Suprapubic skin (tissue), 4 donors: Measurements from ENCODE around the gene CAPN5. TPM values are rescaled to one million over a fixed set of nuclear protein-coding genes. Genes with fewer than 3 reads are reported as not detected.

Source experiments
- DNase-seq, 2 donors: peaks; one replicate each; pipeline ENCODE4 v3.0.0-alpha.2; 2019; ENCODE audit warnings: low spot score in 2 of 2
- H3K27ac ChIP-seq: fragments of 200-600 bp; sonication (generic); one replicate; pipeline ENCODE4 v1.5.1; 2019
- H3K27me3 ChIP-seq: fragments of 200-600 bp; sonication (generic); one replicate; pipeline ENCODE4 v1.5.1; 2019
- H3K36me3 ChIP-seq: fragments of 200-600 bp; sonication (generic); one replicate; pipeline ENCODE4 v1.5.1; 2019
- H3K4me1 ChIP-seq: fragments of 200-600 bp; sonication (generic); one replicate; pipeline ENCODE4 v1.5.1; 2019
- H3K4me3 ChIP-seq: fragments of 200-600 bp; sonication (generic); one replicate; pipeline ENCODE4 v1.5.1; 2019; ENCODE audit warnings: mild to moderate bottlenecking
- H3K9me3 ChIP-seq: fragments of 200-600 bp; sonication (generic); one replicate; pipeline ENCODE4 v1.5.1; 2019
- CTCF ChIP-seq, 2 donors: fragments of 200-600 bp in 1 of 2; fragments of 450-650 bp in 1 of 2; sonication (generic) in 1 of 2; IDR thresholded peaks; one replicate each; pipeline ENCODE4 v1.5.1; 2016 to 2019; ENCODE audit warnings: antibody characterized with exemption in 2 of 2, mild to moderate bottlenecking in 1 of 2, moderate library complexity in 1 of 2
- EP300 ChIP-seq: sonication (generic); formaldehyde crosslinking; IDR thresholded peaks from one replicate; pipeline ENCODE4 v1.6.1; 2017; ENCODE audit warnings: antibody characterized with exemption
- POLR2A ChIP-seq, 2 donors: fragments of 450-650 bp; IDR thresholded peaks; one replicate each; pipeline ENCODE4 v1.6.1; 2017; ENCODE audit warnings: antibody characterized with exemption in 2 of 2, mild to moderate bottlenecking in 2 of 2, moderate library complexity in 2 of 2
- POLR2AphosphoS5 ChIP-seq, 3 donors: sonication (generic); formaldehyde crosslinking; IDR thresholded peaks; one replicate each; pipeline ENCODE4 v1.6.1; 2017; ENCODE audit warnings: antibody characterized with exemption in 3 of 3
- WGBS: methylation state at CpG from one replicate; pipeline ENCODE4 v1.1.5; 2018; 5-methylcytosine and 5-hydroxymethylcytosine counted together
- total RNA-seq, 4 donors: library from RNA; depleted of rRNA; stranded (reverse); fragments of >200 nt; gene quantifications; one replicate each; pipeline ENCODE4 v1.1.0, GENCODE V29; 2016

Gene CAPN5
- total RNA-seq, 4 donors from 2014 or later: 0.87 to 2.0 (median 1.1) TPM

GRCh38 chr11:77167791-77168190, 101.0 kb downstream of the CAPN5 start:
- Histone ChIP-seq H3K4me1 (no peaks in the 10 kb centered on the region), H3K36me3 (no peaks in the 10 kb centered on the region), H3K27me3 (no peaks in the 10 kb centered on the region), H3K9me3 (no peaks in the 10 kb centered on the region), H3K27ac (no peak overlapping the region), H3K4me3 (no peak overlapping the region)
- 91% methylated on average over 8 of the region's 8 CpGs for WGBS
- DNase-seq: no peak
- TF ChIP-seq EP300: no peak
- TF ChIP-seq POLR2A (IDR thresholded peaks at IDR 0.05): no peak
- no peak for TF ChIP-seq POLR2AphosphoS5 (IDR thresholded peaks at IDR 0.05)
- TF ChIP-seq CTCF (IDR thresholded peaks at IDR 0.05): no peak

- no peak for DNase-seq
- Histone ChIP-seq H3K36me3 (no peaks in the 10 kb centered on the region), H3K4me3 (no peak overlapping the region), H3K27me3 (no peaks in the 10 kb centered on the region), H3K27ac (no peak overlapping the region), H3K4me1 (no peaks in the 10 kb centered on the region), H3K9me3 (no peaks in the 10 kb centered on the region)
- WGBS: 95% methylated on average over 5 of the region's 5 CpGs
- TF ChIP-seq POLR2AphosphoS5 (IDR thresholded peaks at IDR 0.05): no peak
- TF ChIP-seq EP300: no peak
- no peak for TF ChIP-seq POLR2A (IDR thresholded peaks at IDR 0.05)
- no peak for TF ChIP-seq CTCF (IDR thresholded peaks at IDR 0.05)
Measured at GRCh38 chr11:77170107-77170506, 103.3 kb downstream of the CAPN5 start.

- H3K36me3 ChIP-seq: no peaks in the 10 kb centered on the region
- TF ChIP-seq POLR2A (IDR thresholded peaks at IDR 0.05) (no peak), EP300 (no peak), POLR2AphosphoS5 (IDR thresholded peaks at IDR 0.05) (no peak), CTCF (IDR thresholded peaks at IDR 0.05) (no peak)
- 85% methylated on average over 3 of the region's 8 CpGs for WGBS
Measured at GRCh38 chr11:77171254-77171653, 104.5 kb downstream of the CAPN5 start.

GRCh38 chr11:77171885-77172665, 105.3 kb downstream of the CAPN5 start:
- 69% methylated on average over 16 of the region's 20 CpGs for WGBS
- TF ChIP-seq POLR2AphosphoS5 (IDR thresholded peaks at IDR 0.05) (no peak), POLR2A (IDR thresholded peaks at IDR 0.05) (no peak), CTCF (IDR thresholded peaks at IDR 0.05) (no peak), EP300 (no peak)

More at GRCh38 chr11:77171254-77171653, 104.5 kb downstream of the CAPN5 start:
- no peak overlapping the region for H3K27ac ChIP-seq
- H3K9me3 ChIP-seq: no peaks in the 10 kb centered on the region
- no peak for DNase-seq
- no peaks in the 10 kb centered on the region for H3K4me1 ChIP-seq
- no peaks in the 10 kb centered on the region for H3K27me3 ChIP-seq
- H3K4me3 ChIP-seq: no peak overlapping the region

GRCh38 chr11:77172666-77172982, 105.9 kb downstream of the CAPN5 start:
- H3K4me1 ChIP-seq: no peaks in the 10 kb centered on the region
- no peak for DNase-seq
- no peak for TF ChIP-seq POLR2AphosphoS5 (IDR thresholded peaks at IDR 0.05)
- TF ChIP-seq POLR2A (IDR thresholded peaks at IDR 0.05): no peak
- no peak for TF ChIP-seq EP300
- no peak for TF ChIP-seq CTCF (IDR thresholded peaks at IDR 0.05)

More at GRCh38 chr11:77171885-77172665, 105.3 kb downstream of the CAPN5 start:
- H3K36me3 ChIP-seq: no peaks in the 10 kb centered on the region
- no peak overlapping the region for H3K27ac ChIP-seq
- DNase-seq: no peak
- no peaks in the 10 kb centered on the region for H3K9me3 ChIP-seq
- no peaks in the 10 kb centered on the region for H3K27me3 ChIP-seq
- H3K4me3 ChIP-seq: no peak overlapping the region
- no peaks in the 10 kb centered on the region for H3K4me1 ChIP-seq

More at GRCh38 chr11:77172666-77172982, 105.9 kb downstream of the CAPN5 start:
- WGBS: 88% methylated on average over 5 of the region's 16 CpGs
- Histone ChIP-seq H3K27me3 (no peaks in the 10 kb centered on the region), H3K4me3 (no peak overlapping the region), H3K9me3 (no peaks in the 10 kb centered on the region), H3K27ac (no peak overlapping the region), H3K36me3 (no peaks in the 10 kb centered on the region)
